MCF 10A (cell line): ENCODE data around the gene RNASE12. TPM values are rescaled to one million over a fixed set of nuclear protein-coding genes. Genes with fewer than 3 reads are reported as not detected.

ENCODE experiments used
- BruUV-seq: library from RNA; stranded (reverse); fragments of 400-500 nt; replicated peaks from 2 replicates; lab custom pipeline; 2021; lab: Mats Ljungman, UMichigan
- CTCF ChIA-PET: fragments of 300-600 bp; sonication (Branson Sonifier 250); formaldehyde crosslinking; extraction: SDS; loops from one replicate; lab custom pipeline; 2021; ENCODE audit warnings: antibody characterized with exemption, inconsistent platforms; lab: Yijun Ruan, JAX
- POLR2A ChIA-PET: fragments of 300-600, 350-650 bp; sonication (Branson Sonifier 250); formaldehyde crosslinking; extraction: SDS; loops from one replicate; lab custom pipeline; 2020; ENCODE audit warnings: antibody characterized with exemption, inconsistent platforms; lab: Yijun Ruan, JAX
- DNase-seq: peaks from one replicate; pipeline ENCODE4 v3.0.0-alpha.2; 2018; ENCODE audit not compliant: unreplicated experiment
- H3K27ac Mint-ChIP-seq: one replicate; pipeline ENCODE4 v1.8.0; 2022; ENCODE audit warnings: mild to moderate bottlenecking, low read depth, mixed read lengths; ENCODE audit not compliant: unreplicated experiment
- H3K27me3 Mint-ChIP-seq: one replicate; pipeline ENCODE4 v1.8.0; 2022; ENCODE audit warnings: mixed read lengths; ENCODE audit not compliant: insufficient read depth, unreplicated experiment
- H3K36me3 Mint-ChIP-seq: one replicate; pipeline ENCODE4 v1.8.0; 2022; ENCODE audit warnings: mild to moderate bottlenecking, moderate library complexity, mixed read lengths; ENCODE audit not compliant: insufficient read depth, unreplicated experiment
- H3K4me1 Mint-ChIP-seq: one replicate; pipeline ENCODE4 v1.8.0; 2022; ENCODE audit warnings: mixed read lengths; ENCODE audit not compliant: insufficient read depth, unreplicated experiment
- H3K4me3 Mint-ChIP-seq: one replicate; pipeline ENCODE4 v1.8.0; 2022; ENCODE audit warnings: mild to moderate bottlenecking, moderate library complexity, mixed read lengths; ENCODE audit not compliant: unreplicated experiment
- H3K9me3 Mint-ChIP-seq: one replicate; pipeline ENCODE4 v1.8.0; 2022; ENCODE audit warnings: mixed read lengths; ENCODE audit not compliant: unreplicated experiment
- CTCF ChIP-seq: fragments of 200-600 bp; IDR thresholded peaks from one replicate; pipeline ENCODE4 v1.8.0; 2022; ENCODE audit warnings: antibody characterized with exemption, mild to moderate bottlenecking; ENCODE audit not compliant: unreplicated experiment
- intact Hi-C: fragments of 100-400 bp; cut with micrococcal nuclease; formaldehyde crosslinking; loops from 2 replicates; pipeline ENCODE4 v1.14.1; 2022
- total RNA-seq: library from RNA; stranded (reverse); gene quantifications from 2 replicates; pipeline ENCODE4 v1.2.3, GENCODE V29; 2022

Gene RNASE12
- total RNA-seq, 1 experiment from 2014 or later = not detected

GRCh38 chr14:20618271-20618749, 27.1 kb upstream of the RNASE12 start:
- BruUV-seq = no TSS peak
- Mint-ChIP-seq H3K27ac (no peak overlapping the region), H3K36me3 (no peaks in the 10 kb centered on the region), H3K4me3 (no peak overlapping the region), H3K9me3 (no peaks in the 10 kb centered on the region), H3K4me1 (peaks cover 5% of the 10 kb centered on the region), H3K27me3 (no peaks in the 10 kb centered on the region)
- POLR2A ChIA-PET = interaction anchor here (0.8 to 1.2 kb wide), 2 partner anchors 63 to 305 kb away, joined by 4 read pairs; no protein-coding TSS in a partner anchor
- intact Hi-C loops = no loop called here
- no peak for DNase-seq
- no peak for TF ChIP-seq CTCF
- CTCF ChIA-PET = interaction anchor here (0.6 kb wide), 1 partner anchor 290 kb away, joined by 3 read pairs; no protein-coding TSS in a partner anchor

- no peak for TF ChIP-seq CTCF
- Mint-ChIP-seq H3K27ac (no peak overlapping the region), H3K4me1 (peaks cover 5% of the 10 kb centered on the region), H3K27me3 (no peaks in the 10 kb centered on the region), H3K36me3 (no peaks in the 10 kb centered on the region), H3K9me3 (no peaks in the 10 kb centered on the region), H3K4me3 (no peak overlapping the region)
- ChIA-PET CTCF (interaction anchor here (0.7 kb wide), 1 partner anchor 397 kb away, joined by 3 read pairs; no protein-coding TSS in a partner anchor), POLR2A (interaction anchor here (0.8 to 9.0 kb wide), 2 partner anchors 66 to 305 kb away, joined by 4 to 182 read pairs; partner anchors contain the start of gene RNASE4)
- DNase-seq = no peak
- BruUV-seq = no TSS peak
- intact Hi-C loops = no loop called here
Measured at GRCh38 chr14:20617138-20618003, 26.2 kb upstream of the RNASE12 start.

GRCh38 chr14:20615996-20616395, 24.8 kb upstream of the RNASE12 start:
- Mint-ChIP-seq H3K27ac (no peak overlapping the region), H3K36me3 (no peaks in the 10 kb centered on the region), H3K4me3 (no peak overlapping the region), H3K27me3 (no peaks in the 10 kb centered on the region), H3K4me1 (peaks cover 5% of the 10 kb centered on the region), H3K9me3 (no peaks in the 10 kb centered on the region)
- DNase-seq = no peak
- CTCF ChIA-PET = interaction anchor here (0.6 to 0.7 kb wide), 2 partner anchors 40 to 220 kb away, joined by 3 to 4 read pairs; no protein-coding TSS in a partner anchor
- POLR2A ChIA-PET = interaction anchor here (9.0 kb wide), 1 partner anchor 67 kb away, joined by 182 read pairs; the partner anchor contains the start of gene RNASE4
- BruUV-seq = no TSS peak
- intact Hi-C loops = no loop called here
- TF ChIP-seq CTCF = no peak
